Suprapubic skin (tissue), 4 donors: ENCODE measurements around the gene DBNDD2.

Experiments used
- POLR2A ChIP-seq, 2 donors: fragments of 450-650 bp; IDR thresholded peaks; one replicate each; pipeline ENCODE4 v1.6.1; 2017; ENCODE audit warnings: antibody characterized with exemption in 2 of 2, mild to moderate bottlenecking in 2 of 2, moderate library complexity in 2 of 2
- POLR2AphosphoS5 ChIP-seq, 3 donors: sonication (generic); formaldehyde crosslinking; IDR thresholded peaks; one replicate each; pipeline ENCODE4 v1.6.1; 2017; ENCODE audit warnings: antibody characterized with exemption in 3 of 3
- TF ChIP-seq, protein P1 (sequence below), 2 donors: fragments of 200-600 bp in 1 of 2; fragments of 450-650 bp in 1 of 2; sonication (generic) in 1 of 2; IDR thresholded peaks; one replicate each; pipeline ENCODE4 v1.5.1; 2016 to 2019; ENCODE audit warnings: antibody characterized with exemption in 2 of 2, mild to moderate bottlenecking in 1 of 2, moderate library complexity in 1 of 2

DNA sequence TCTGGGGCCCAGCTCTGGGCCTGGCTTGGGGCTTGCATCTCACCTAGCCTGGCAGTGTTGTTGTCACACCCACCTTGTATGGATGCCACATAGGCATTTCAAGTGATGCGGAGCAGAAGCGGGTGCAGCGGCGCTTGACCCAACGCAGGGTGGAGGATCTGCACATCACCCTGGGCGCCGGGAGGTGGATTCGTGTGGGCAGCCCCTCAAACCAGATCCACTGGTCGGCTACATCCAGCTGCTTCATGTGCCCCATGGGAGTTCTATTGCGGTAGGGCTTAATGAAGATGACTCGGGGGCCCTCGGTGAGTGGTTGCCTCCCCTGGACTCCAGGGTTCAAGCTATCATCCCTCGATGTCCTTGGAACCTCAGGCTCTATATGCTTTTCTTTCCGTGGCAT is 33.1 kb upstream of the DBNDD2 start:
- TF ChIP-seq, protein P1, sequence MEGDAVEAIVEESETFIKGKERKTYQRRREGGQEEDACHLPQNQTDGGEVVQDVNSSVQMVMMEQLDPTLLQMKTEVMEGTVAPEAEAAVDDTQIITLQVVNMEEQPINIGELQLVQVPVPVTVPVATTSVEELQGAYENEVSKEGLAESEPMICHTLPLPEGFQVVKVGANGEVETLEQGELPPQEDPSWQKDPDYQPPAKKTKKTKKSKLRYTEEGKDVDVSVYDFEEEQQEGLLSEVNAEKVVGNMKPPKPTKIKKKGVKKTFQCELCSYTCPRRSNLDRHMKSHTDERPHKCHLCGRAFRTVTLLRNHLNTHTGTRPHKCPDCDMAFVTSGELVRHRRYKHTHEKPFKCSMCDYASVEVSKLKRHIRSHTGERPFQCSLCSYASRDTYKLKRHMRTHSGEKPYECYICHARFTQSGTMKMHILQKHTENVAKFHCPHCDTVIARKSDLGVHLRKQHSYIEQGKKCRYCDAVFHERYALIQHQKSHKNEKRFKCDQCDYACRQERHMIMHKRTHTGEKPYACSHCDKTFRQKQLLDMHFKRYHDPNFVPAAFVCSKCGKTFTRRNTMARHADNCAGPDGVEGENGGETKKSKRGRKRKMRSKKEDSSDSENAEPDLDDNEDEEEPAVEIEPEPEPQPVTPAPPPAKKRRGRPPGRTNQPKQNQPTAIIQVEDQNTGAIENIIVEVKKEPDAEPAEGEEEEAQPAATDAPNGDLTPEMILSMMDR (IDR thresholded peaks at IDR 0.05) = no peak
- no peak for TF ChIP-seq POLR2AphosphoS5 (IDR thresholded peaks at IDR 0.05)
- no peak for TF ChIP-seq POLR2A (IDR thresholded peaks at IDR 0.05)
